Stomach smooth muscle (tissue), 2 donors: Measurements from ENCODE around the gene PAX8.

ENCODE experiments used
- H3K27ac ChIP-seq: one replicate; pipeline ENCODE4 v1.7.0; 2013; ENCODE audit warnings: mild to moderate bottlenecking, low read length, inconsistent platforms
- H3K27me3 ChIP-seq, 2 donors: one replicate each; pipeline ENCODE4 v1.7.0; 2013; ENCODE audit warnings: low read length in 2 of 2; ENCODE audit not compliant: insufficient read depth in 2 of 2, control insufficient read depth in 1 of 2
- H3K36me3 ChIP-seq, 2 donors: one replicate each; pipeline ENCODE4 v1.7.0; 2013; ENCODE audit warnings: low read length in 2 of 2; ENCODE audit not compliant: control insufficient read depth in 2 of 2, insufficient read depth in 2 of 2
- H3K4me1 ChIP-seq: one replicate; pipeline ENCODE4 v1.7.0; 2013; ENCODE audit warnings: low read length; ENCODE audit not compliant: control insufficient read depth, insufficient read depth
- H3K4me3 ChIP-seq, 2 donors: one replicate each; pipeline ENCODE4 v1.7.0; 2013; ENCODE audit warnings: low read length in 2 of 2
- H3K9ac ChIP-seq, 2 donors: one replicate each; pipeline ENCODE4 v1.7.0; 2013; ENCODE audit warnings: low read length in 2 of 2, mild to moderate bottlenecking in 1 of 2
- H3K9me3 ChIP-seq, 2 donors: one replicate each; pipeline ENCODE4 v1.7.0; 2013; ENCODE audit warnings: low read length in 2 of 2; ENCODE audit not compliant: control insufficient read depth in 2 of 2
- donor health status: healthy.
- donor health status: Pancreatic carcinoma.

The PAX8 gene

DNA sequence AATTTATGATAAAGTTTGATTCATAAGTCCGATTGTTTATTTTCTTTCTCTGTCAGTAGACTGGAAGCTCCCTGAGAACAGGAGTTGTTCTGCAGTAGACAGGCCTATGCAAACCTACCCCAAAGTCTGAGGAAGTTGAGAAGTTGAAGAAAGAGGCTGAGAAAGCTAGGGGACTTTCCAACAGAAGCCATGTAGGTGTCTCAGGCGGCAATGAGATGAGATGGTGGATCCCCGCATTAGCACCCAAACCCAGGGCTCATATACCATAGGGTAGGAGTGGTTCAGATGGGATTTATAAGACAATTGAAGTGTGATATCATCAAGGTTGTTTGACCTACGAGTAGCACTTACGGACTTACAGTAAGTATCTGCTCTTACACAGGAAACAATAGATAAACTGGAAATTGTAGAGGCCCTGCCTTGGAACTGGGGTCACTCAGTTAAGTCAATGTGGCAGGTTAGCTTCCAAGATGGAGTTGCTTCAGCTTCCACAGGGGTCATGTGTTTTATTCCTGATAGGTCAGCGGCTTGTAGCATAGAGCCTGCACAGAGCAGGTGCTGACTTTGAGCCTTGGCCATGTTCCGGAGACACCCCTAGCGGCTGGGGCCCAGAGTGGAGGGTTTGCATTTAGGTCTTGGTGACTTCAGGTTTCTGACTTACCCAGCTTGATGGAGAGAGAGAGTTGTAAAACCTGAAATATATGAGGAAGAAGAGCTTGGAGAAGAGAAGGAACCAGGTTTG lies 107.2 kb downstream of the PAX8 start:
- H3K9me3 ChIP-seq = no peaks in the 10 kb centered on the region
- H3K4me3 ChIP-seq = no peak overlapping the region
- no peak overlapping the region for H3K9ac ChIP-seq
- no peaks in the 10 kb centered on the region for H3K4me1 ChIP-seq
- H3K36me3 ChIP-seq = no peaks in the 10 kb centered on the region
- H3K27me3 ChIP-seq = no peaks in the 10 kb centered on the region
- no peak overlapping the region for H3K27ac ChIP-seq

DNA sequence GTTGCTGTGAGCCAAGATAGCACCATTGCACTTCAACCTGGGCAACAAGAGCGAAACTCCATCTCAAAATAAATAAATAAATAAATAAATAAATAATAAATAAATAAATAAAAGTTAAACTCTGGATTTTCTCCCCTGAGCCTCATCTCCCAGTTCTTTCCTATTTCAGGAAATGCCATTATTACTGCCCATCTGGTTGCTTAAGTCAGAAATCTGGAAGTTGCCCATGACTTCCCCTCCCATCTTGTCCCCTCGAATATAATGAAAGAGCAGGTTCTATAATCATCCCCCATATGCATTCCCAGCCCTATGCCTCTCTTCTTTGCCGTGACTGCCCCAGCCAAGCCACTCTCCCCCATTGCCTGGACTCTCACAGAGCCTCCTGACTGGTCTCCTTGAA lies 109.1 kb downstream of the PAX8 start:
- Histone ChIP-seq H3K27me3 (no peaks in the 10 kb centered on the region), H3K9me3 (no peaks in the 10 kb centered on the region), H3K4me1 (no peaks in the 10 kb centered on the region), H3K4me3 (no peak overlapping the region), H3K36me3 (no peaks in the 10 kb centered on the region), H3K9ac (no peak overlapping the region), H3K27ac (no peak overlapping the region)

DNA sequence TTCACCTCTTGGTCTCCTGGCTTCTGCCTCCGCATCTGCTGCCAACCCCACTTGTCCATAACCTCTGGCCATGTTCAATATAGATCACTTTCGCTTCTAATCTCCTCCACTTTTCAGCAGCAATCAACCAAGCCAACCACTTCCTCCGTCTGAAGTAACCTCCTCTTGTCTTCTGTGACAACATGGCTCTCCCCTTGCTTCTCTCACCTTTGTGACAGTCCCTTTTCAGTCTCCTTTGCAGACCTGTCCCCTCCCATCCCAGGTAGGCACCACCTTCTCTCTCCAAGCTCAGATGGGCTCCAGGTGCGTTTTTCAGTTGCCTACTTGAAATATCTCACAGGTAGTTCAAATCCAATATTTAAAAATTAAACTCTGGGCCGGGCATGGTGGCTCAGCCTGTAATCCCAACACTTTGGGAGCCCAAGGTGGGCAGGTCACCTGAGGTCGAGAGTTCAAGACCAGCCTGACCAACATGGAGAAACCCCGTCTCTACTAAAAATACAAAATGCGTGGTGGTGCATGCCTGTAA lies 109.7 kb downstream of the PAX8 start:
- Histone ChIP-seq H3K9ac (no peak overlapping the region), H3K27me3 (peaks cover 0 to 3% of the 10 kb centered on the region in 2 donors), H3K4me1 (no peaks in the 10 kb centered on the region), H3K9me3 (no peaks in the 10 kb centered on the region), H3K27ac (no peak overlapping the region), H3K4me3 (no peak overlapping the region), H3K36me3 (no peaks in the 10 kb centered on the region)

DNA sequence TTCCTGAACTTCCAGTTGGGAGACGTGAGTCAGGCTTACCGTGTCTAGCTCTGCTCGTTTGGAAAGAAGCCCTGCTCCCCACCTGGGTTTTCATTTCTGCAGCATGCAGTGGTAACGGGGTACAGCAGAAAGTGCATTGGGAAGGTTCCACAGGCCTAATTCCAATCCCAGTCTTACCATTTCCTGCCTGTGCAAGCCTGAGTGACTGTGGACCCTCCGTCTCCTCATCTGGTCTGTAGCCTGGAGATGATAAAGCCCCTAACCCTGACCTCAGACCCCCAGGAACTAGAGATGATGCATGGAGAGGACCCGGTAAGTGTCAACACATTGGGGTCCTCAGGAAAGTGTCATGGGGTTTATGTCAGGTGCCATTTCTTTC lies 110.8 kb downstream of the PAX8 start:
- Histone ChIP-seq H3K4me3 (no peak overlapping the region), H3K36me3 (no peaks in the 10 kb centered on the region), H3K4me1 (no peaks in the 10 kb centered on the region), H3K9me3 (no peaks in the 10 kb centered on the region), H3K27ac (no peak overlapping the region), H3K9ac (no peak overlapping the region), H3K27me3 (peaks cover 0 to 3% of the 10 kb centered on the region in 2 donors)

DNA sequence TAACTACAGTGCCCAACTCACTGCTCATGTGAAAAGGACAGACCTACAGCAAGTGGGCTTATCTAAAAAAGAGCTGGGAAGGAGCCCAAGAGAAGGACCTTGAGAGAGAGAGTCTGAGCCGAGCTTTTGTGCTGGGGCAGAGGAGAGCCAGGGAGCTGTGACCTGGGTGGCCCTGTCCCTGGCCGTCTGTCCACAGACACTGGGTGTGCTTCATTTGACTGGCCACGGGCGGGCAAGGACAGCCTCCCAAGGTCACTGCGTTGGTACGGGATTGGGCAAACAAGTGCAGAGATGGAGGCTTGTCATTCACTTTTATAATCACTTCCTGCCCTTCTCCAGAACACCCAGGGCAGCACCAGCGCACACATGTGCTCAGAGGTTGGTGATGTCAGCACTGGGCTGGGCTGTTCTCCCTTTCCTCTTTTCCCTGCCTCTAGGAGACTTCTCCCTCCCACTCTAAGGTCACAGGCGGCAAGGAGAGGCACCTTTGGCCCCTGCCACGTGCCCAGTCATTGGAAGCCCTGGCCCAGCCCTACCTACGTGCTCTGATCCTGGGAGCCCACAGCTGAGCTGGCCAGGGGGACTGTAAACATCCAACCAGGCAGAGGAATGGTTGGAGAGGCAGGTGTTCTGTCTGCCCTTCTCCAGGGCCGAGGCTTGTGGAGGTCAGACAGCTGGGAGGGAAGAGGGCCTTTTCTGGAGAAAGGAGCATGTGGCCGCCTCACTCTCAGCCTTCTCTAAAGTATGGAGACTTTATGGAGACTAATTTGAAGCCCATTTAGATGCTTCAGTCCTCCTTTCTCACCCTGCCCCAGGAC lies 111.4 kb downstream of the PAX8 start:
- no peaks in the 10 kb centered on the region for H3K4me1 ChIP-seq
- H3K36me3 ChIP-seq = no peaks in the 10 kb centered on the region
- H3K27ac ChIP-seq = no peak overlapping the region
- no peak overlapping the region for H3K9ac ChIP-seq
- H3K4me3 ChIP-seq = no peak overlapping the region
- no peaks in the 10 kb centered on the region for H3K9me3 ChIP-seq
- H3K27me3 ChIP-seq = peaks cover 0 to 3% of the 10 kb centered on the region in 2 donors

DNA sequence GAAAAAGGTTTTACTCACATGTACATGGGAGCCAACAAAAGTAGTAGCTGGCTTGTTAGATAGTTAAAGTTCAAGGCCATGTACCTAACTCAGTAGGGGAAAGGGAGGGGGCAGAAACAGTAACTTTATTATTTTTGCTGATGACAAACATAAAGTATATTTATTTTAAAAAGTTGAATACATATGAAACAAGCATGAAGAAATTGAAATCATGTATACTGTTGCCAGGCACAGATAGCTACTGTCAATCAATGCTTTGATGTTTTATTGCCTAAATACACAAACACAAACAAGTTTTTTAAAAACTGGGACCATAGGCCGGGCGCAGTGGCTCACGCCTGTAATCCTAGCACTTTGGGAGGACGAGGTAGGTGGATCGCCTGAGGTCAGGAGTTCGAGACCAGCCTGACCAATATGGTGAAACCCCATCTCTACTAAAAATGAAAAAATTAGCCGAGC lies 112.5 kb downstream of the PAX8 start:
- H3K27me3 ChIP-seq = peaks cover 0 to 3% of the 10 kb centered on the region in 2 donors
- no peaks in the 10 kb centered on the region for H3K4me1 ChIP-seq
- no peaks in the 10 kb centered on the region for H3K36me3 ChIP-seq
- no peak overlapping the region for H3K27ac ChIP-seq
- no peaks in the 10 kb centered on the region for H3K9me3 ChIP-seq
- no peak overlapping the region for H3K9ac ChIP-seq
- no peak overlapping the region for H3K4me3 ChIP-seq
